H1 (cell line): Measurements from ENCODE around the gene CELF2. TPM values are rescaled to one million over a fixed set of nuclear protein-coding genes. Genes with fewer than 3 reads are reported as not detected.

Experiments
- BACH1 ChIP-seq: IDR thresholded peaks from 2 replicates; pipeline ENCODE4 v1.6.1; 2012; ENCODE audit warnings: low read length, improper control_type of control experiment
- BCL11A ChIP-seq, 2 experiments: IDR thresholded peaks; one replicate each; pipeline ENCODE4 v1.6.1; 2011; ENCODE audit warnings: low read depth in 2 of 2, low read length in 2 of 2, mild to moderate bottlenecking in 2 of 2
- CBX5 ChIP-seq: fragments of 300-800, 300-1000 bp; sonication (generic); IDR thresholded peaks from 2 replicates; pipeline ENCODE4 v1.7.1; 2016; ENCODE audit warnings: antibody characterized with exemption, low read length, low read depth
- TBP ChIP-seq: IDR thresholded peaks from 2 replicates; pipeline ENCODE4 v1.6.1; 2011; ENCODE audit warnings: low read depth, low read length, improper control_type of control experiment
- polyA plus RNA-seq, 7 experiments: library from polyadenylated mRNA; depleted of rRNA in 3 of 7; stranded (reverse) in 5 of 7; unstranded in 2 of 7; fragments of >200 nt in 5 of 7; fragments of 200-250 nt in 2 of 7; gene quantifications; 1 replicate in 5 of 7; 2 replicates in 1 of 7; 4 replicates in 1 of 7; pipeline versions ENCODE4 v1.2.1 to v1.2.3, GENCODE V29; 2011 to 2013; ENCODE audit warnings: missing spikeins in 2 of 7, mixed read lengths in 2 of 7
- total RNA-seq: library from RNA; stranded (reverse); fragmentation: NEBNext Ultra II Directional; extraction: Animal tissue kit (Norgen Biotek cat#: 25700); gene quantifications from 2 replicates; pipeline ENCODE4 v1.2.1, GENCODE V29; 2021

Gene CELF2
- total and polyA plus RNA-seq, 2 of the 8 experiments (the other 6 are each of a cell fraction or from before 2014, with no cell fraction given) = 18.3 to 22.7 TPM

DNA sequence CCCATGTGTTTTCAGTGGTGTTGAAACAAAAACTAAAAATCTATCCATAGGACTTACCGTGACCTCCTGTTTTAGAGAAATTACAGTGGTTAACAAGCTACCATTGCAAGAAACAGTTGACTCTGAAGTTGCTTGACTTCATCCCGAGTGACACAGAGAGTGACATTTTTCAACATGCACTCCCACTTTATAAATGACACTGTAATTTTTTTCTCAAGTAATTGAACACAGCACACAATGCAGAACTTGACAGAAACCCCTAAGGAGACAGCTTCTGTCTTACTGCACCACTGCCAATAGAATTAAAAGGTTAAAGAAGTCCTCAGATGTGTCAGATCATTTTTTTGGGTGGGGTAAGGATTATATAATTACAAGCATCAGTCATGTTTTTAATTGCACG lies 246.1 kb downstream of the CELF2 start (continued):
- TF ChIP-seq BACH1 (no peak), TBP (no peak), CBX5 (no peak), BCL11A (IDR thresholded peaks at IDR 0.05; ENCODE audit: low read depth in 2 of 2, low read length in 2 of 2) (no peak)
